ENCODE data around the gene DAGLA. TPM values are rescaled to one million over a fixed set of nuclear protein-coding genes. Genes with fewer than 3 reads are reported as not detected.
"Not testable (repeated sequence)": the region's sequence is repeated elsewhere in the genome, so short reads cannot be mapped to it uniquely, and the experiment has no call there.

Gene DAGLA, protein sequence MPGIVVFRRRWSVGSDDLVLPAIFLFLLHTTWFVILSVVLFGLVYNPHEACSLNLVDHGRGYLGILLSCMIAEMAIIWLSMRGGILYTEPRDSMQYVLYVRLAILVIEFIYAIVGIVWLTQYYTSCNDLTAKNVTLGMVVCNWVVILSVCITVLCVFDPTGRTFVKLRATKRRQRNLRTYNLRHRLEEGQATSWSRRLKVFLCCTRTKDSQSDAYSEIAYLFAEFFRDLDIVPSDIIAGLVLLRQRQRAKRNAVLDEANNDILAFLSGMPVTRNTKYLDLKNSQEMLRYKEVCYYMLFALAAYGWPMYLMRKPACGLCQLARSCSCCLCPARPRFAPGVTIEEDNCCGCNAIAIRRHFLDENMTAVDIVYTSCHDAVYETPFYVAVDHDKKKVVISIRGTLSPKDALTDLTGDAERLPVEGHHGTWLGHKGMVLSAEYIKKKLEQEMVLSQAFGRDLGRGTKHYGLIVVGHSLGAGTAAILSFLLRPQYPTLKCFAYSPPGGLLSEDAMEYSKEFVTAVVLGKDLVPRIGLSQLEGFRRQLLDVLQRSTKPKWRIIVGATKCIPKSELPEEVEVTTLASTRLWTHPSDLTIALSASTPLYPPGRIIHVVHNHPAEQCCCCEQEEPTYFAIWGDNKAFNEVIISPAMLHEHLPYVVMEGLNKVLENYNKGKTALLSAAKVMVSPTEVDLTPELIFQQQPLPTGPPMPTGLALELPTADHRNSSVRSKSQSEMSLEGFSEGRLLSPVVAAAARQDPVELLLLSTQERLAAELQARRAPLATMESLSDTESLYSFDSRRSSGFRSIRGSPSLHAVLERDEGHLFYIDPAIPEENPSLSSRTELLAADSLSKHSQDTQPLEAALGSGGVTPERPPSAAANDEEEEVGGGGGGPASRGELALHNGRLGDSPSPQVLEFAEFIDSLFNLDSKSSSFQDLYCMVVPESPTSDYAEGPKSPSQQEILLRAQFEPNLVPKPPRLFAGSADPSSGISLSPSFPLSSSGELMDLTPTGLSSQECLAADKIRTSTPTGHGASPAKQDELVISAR
- total RNA-seq: 5.5 TPM
- long read RNA-seq, partial matches to known transcripts: 1 of 1 reads
- long read RNA-seq, other reads (novel, unspliced or antisense): 0 of 1 reads

GRCh38 chr11:61679893-61680621, at the start of gene DAGLA:
TSS of gene DAGLA (plus strand) at chr11:61680391. CDS start at chr11:61720156, 39,765 bp downstream.
- DNase-seq (peak; percentile 85), ATAC-seq (peak; percentile 87)
- intact Hi-C loops (cut with micrococcal nuclease): loop anchor here (10.0 kb wide), 1 partner anchor 55 kb away; no protein-coding TSS in a partner anchor

GRCh38 chr11:61632096-61632495, 48.1 kb upstream of the DAGLA start:
- ATAC-seq (no peak), DNase-seq (no peak)
- intact Hi-C loops (cut with micrococcal nuclease): no loop called here

DNA sequence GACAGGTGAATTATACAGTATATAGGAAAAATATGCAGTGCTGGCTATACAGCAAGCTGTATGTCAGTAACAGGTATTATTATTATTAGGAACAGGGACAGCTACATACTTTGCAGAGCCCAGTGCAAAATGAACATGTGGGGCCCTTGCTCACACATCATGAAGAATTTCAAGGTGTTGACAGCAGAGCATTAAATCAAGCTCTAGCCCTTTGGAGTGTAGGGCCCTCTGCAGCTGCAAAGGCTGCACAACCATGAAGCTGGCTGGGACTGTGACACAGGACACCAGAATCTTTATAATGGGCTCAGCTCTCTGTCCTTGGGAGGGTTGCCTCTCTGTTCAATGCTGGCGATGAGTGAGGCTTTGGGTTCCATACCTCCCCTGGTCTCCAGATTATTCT, 44.9 kb upstream of the DAGLA start:
- DNase-seq (no peak), ATAC-seq (no peak)
- intact Hi-C loops (cut with micrococcal nuclease): no loop called here

- no peak for ATAC-seq
- intact Hi-C loops (cut with micrococcal nuclease): no loop called here
- no peak for DNase-seq
These were observed 44.4 kb upstream of the DAGLA start for GRCh38 chr11:61635787-61636186.

- DNase-seq: no peak
- intact Hi-C loops (cut with micrococcal nuclease): no loop called here
- no peak for ATAC-seq
These were observed 43.5 kb upstream of the DAGLA start for GRCh38 chr11:61636676-61637075.

DNA sequence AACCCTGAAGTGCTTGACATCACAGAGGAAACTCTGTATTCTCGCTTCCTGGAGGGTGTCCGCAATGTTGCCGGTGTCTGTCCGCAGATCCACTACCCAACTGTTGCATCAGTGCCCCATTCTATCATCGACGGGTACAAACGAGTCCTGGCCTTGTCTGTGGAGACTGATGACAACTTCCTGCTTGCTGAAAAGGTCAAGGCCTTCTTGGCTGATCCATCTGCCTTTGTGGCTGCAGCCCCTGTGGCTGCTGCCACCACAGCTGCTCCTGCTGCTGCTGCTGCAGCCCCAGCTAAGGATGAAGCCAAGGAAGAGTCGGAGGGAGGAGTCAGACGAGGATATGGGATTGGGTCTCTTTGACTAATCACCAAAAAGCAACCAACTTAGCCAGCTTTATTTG, 42.9 kb upstream of the DAGLA start:
- ATAC-seq (no peak), DNase-seq (no peak)
- intact Hi-C loops (cut with micrococcal nuclease): no loop called here

DNA sequence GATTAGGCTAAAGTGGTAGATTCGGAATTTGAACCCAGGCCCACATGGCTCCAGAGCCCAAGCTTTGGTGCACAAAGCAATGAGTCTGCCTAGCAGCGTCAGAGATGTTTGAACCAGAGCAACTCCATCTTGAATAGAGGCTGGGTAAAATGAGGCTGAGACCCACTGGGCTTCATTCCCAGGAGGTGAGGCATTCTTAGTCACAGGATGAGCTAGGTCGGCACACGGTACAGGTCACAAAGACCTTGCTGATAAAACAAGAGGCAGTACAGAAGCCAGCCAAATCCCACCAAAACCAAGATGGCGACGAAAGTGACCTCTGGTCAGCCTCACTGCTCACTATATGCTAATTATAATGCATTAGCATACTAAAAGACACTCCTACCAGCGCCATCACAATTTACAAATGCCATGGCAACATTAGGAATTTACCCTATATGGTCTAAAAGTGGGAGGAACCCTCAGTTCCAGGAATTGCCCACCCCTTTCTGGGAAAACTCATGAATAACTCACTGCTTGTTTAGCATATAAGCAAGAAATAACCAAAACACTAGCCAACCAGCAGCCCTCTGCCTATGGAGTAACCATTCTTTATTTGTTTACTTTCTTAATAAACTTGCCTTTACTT, 40.3 kb upstream of the DAGLA start:
- intact Hi-C loops (cut with micrococcal nuclease): no loop called here
- ATAC-seq: no peak

GRCh38 chr11:61642162-61642561, 38.0 kb upstream of the DAGLA start:
- ATAC-seq: no peak
- no peak for DNase-seq
- intact Hi-C loops (cut with micrococcal nuclease): no loop called here

More for the DNA sequence above, 40.3 kb upstream of the DAGLA start:
- DNase-seq: no peak

- intact Hi-C loops (cut with micrococcal nuclease): no loop called here
- peak; percentile 63 for DNase-seq
- ATAC-seq: peak; percentile 94
These were observed 34.9 kb upstream of the DAGLA start for GRCh38 chr11:61645179-61645868.

DNA sequence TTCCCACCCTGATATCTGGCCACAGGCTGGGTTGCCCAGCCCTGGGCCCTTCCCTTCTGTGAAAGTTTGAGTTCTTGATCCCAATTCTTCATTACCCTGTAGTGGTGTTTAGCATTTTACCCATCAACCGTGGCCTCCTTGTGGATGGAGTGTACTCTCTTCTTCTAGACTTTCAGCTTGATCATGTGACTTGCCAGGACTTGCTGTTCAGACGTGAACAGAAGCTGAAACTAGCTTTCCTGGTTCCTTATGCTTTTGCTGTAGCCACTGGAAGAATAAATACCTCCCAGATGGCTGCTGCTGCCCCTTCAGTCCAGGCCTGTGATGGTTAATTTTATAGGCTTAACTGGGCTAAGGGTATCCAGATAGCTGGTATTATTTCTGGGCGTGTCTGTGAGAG, 32.7 kb upstream of the DAGLA start:
- DNase-seq: no peak
- no peak for ATAC-seq
- intact Hi-C loops (cut with micrococcal nuclease): no loop called here

- intact Hi-C loops (cut with micrococcal nuclease): no loop called here
- ATAC-seq: no peak
- DNase-seq: no peak
These were observed 29.2 kb upstream of the DAGLA start for GRCh38 chr11:61650781-61651571.

DNA sequence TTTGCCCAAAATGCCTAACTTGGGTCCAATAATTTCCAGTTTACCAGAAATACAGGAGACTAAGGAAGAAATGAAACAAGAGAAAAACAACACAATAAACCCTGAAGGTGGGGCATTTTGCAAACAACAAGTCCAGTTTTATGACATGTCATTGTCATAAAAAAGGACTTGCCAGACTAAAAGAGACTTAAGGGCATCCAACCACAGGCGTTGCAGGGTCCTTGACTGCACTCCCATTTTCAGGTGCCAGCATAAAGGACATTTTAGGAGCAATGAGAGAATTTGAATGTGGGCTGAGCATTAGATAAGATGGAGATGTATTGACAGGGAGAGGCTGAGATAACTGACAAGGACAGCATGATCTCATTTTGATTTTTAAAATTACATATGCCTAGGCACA, 28.1 kb upstream of the DAGLA start:
- ATAC-seq (no peak), DNase-seq (no peak)
- intact Hi-C loops (cut with micrococcal nuclease): no loop called here

DNA sequence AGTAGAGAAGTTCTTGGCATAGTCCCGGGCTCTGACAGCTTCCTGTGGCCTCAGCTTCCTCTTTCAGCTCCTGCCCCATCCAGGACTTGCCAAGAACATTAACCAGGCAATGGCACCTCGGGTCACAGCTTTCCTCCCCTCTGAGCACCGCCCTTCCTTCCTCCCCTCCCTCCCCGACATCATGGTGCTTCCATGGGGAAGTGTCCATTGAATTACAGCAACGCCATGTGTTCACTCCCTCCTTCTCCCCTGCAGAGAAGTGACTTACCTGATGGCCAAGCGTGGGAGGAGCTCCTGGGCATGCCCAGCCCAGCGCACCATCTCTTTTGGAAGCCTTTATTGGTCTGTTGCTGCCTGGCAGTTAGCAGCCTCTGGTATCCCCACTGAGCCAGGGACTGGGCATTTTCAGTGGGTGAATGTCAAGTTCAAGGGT, 25.8 kb upstream of the DAGLA start:
- ATAC-seq (peak; percentile 94), DNase-seq (peak; percentile 70)
- intact Hi-C loops (cut with micrococcal nuclease): no loop called here

GRCh38 chr11:61655266-61656159, 24.7 kb upstream of the DAGLA start:
- ATAC-seq; DNase-seq; intact Hi-C loops (cut with micrococcal nuclease): not testable (repeated sequence)

DNA sequence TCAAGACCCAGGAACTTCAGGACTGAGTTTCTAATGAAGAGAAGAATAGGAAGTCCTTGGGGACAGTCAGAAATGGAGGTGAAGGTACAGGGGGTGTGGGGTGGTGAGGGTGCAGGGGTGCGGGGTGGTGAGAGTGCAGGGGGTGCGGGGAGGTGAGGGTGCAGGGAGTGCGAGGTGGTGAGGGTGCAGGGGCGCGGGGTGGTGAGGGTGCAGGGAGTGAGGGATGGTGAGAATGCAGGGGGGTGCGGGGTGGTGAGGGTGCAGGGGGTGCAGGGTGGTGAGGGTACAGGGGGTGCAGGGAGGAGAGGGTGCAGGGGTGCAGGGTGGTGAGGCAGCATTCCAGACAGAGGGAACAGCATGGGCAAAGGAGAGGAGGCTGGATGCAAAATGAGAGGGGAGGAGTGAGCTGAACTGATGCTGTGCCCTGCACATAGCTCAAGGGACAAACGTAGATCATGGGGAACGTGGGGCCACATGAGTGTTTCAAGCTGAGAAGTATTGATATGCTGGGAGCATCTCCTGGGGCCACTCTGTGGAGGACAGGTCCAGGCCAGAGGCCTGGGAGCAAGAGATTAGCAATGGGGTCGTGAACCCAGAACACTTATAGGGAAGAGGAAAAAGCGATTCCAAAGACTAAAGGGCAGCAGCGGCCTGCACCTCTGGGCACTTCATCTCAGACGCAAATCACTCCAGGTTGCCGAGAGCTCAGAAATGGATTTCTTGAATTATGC, 23.7 kb upstream of the DAGLA start:
- intact Hi-C loops (cut with micrococcal nuclease): no loop called here
- DNase-seq: no peak
- ATAC-seq: no peak
